Activated CD4-positive, alpha-beta T cell treated with anti-CD3 and anti-CD28 coated beads, Interleukin-2, Interleukin-6, amounts not matched to agents 100 ng/mL and 50 ng/mL, durations not matched to agents 16 hours and 8 hours (primary cell): ENCODE data around the gene DLG1.
A peak's percentile ranks its signal among the peaks of the same experiment; 100 is the strongest.

Experiments
- DNase-seq: peaks from one replicate; pipeline ENCODE4 v3.0.0-alpha.2; 2020

The DLG1 gene

GRCh38 chr3:197167549-197167948 is 130.9 kb downstream of the DLG1 start:
- DNase-seq, result no peak

GRCh38 chr3:197165890-197166289 is 132.5 kb downstream of the DLG1 start:
- no peak for DNase-seq

- DNase-seq, result no peak
Measured at GRCh38 chr3:197155046-197155445, 143.4 kb downstream of the DLG1 start.

- no peak for DNase-seq
Measured at GRCh38 chr3:197151580-197151979, 146.8 kb downstream of the DLG1 start.

GRCh38 chr3:197149528-197149927 is 148.9 kb downstream of the DLG1 start:
- no peak for DNase-seq

GRCh38 chr3:197144188-197144587 is 154.2 kb downstream of the DLG1 start:
- no peak for DNase-seq

GRCh38 chr3:197139586-197139985 is 158.8 kb downstream of the DLG1 start:
- DNase-seq, result no peak

- no peak for DNase-seq
Measured at GRCh38 chr3:197137751-197138150, 160.7 kb downstream of the DLG1 start.

- DNase-seq, result no peak
Measured at GRCh38 chr3:197136744-197137143, 161.7 kb downstream of the DLG1 start.

GRCh38 chr3:197135212-197135611 is 163.2 kb downstream of the DLG1 start:
- DNase-seq, result no peak

GRCh38 chr3:197132916-197133530 is 165.4 kb downstream of the DLG1 start:
- DNase-seq, result no peak

GRCh38 chr3:197125636-197126035 is 172.8 kb downstream of the DLG1 start:
- DNase-seq, result peak; percentile 22

- no peak for DNase-seq
Measured at GRCh38 chr3:197124713-197125112, 173.7 kb downstream of the DLG1 start.

- DNase-seq, result no peak
Measured at GRCh38 chr3:197122394-197122793, 176.0 kb downstream of the DLG1 start.

GRCh38 chr3:197117114-197117513 is 181.3 kb downstream of the DLG1 start:
- peak; percentile 37 for DNase-seq

GRCh38 chr3:197114007-197114406 is 184.4 kb downstream of the DLG1 start:
- no peak for DNase-seq

GRCh38 chr3:197111685-197112084 is 186.7 kb downstream of the DLG1 start:
- no peak for DNase-seq

- DNase-seq, result no peak
Measured at GRCh38 chr3:197105786-197106185, 192.6 kb downstream of the DLG1 start.

- no peak for DNase-seq
Measured at GRCh38 chr3:197104738-197105137, 193.7 kb downstream of the DLG1 start.

- DNase-seq, result no peak
Measured at GRCh38 chr3:197103766-197104165, 194.6 kb downstream of the DLG1 start.

GRCh38 chr3:197093871-197094270 is 204.5 kb downstream of the DLG1 start:
- DNase-seq, result no peak

- no peak for DNase-seq
Measured at GRCh38 chr3:197088370-197088769, 210.0 kb downstream of the DLG1 start.

GRCh38 chr3:197085137-197085536 is 213.3 kb downstream of the DLG1 start:
- DNase-seq, result peak; percentile 20

- peak; percentile 23 for DNase-seq
Measured at GRCh38 chr3:197083486-197083885, 214.9 kb downstream of the DLG1 start.

- no peak for DNase-seq
Measured at GRCh38 chr3:197082871-197083270, 215.5 kb downstream of the DLG1 start.

GRCh38 chr3:197080344-197080743 is 218.1 kb downstream of the DLG1 start:
- no peak for DNase-seq
